RKO (cell line): ENCODE data around the gene FBXO45.
"Not testable (repeated sequence)": the region's sequence is repeated elsewhere in the genome, so short reads cannot be mapped to it uniquely, and the experiment has no call there.

Experiments
- DNase-seq: peaks from one replicate; pipeline ENCODE4 v3.0.0-alpha.2; 2016; ENCODE audit warnings: low spot score

Gene FBXO45

DNA sequence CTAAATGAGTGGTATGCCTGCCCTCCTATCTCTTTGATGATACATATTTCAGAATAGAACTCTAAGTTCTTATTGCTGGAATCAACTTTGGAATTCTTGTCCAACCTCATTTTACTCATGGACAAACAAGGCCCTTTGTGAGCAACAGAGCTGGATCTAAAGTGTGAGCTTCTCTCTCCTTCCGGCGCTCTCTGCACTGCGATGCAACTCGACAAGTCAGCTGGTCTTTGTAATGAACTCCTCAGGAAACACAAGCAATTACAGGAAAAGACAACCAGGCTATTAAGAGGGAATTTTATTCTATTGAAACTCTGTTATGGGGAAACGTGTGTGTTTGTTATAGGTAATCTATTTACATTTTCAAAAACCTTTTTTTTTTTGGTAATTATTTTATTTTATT, 50.8 kb downstream of the FBXO45 start:
- DNase-seq = no peak

DNA sequence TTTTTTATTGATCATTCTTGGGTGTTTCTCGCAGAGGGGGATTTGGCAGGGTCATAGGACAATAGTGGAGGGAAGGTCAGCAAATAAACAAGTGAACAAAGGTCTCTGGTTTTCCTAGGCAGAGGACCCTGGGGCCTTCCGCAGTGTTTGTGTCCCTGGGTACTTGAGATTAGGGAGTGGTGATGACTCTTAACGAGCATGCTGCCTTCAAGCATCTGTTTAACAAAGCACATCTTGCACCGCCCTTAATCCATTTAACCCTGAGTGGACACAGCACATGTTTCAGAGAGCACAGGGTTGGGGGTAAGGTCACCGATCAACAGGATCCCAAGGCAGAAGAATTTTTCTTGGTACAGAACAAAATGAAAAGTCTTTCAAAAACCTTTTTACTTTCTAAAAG, 51.2 kb downstream of the FBXO45 start:
- not testable (repeated sequence) for DNase-seq

DNA sequence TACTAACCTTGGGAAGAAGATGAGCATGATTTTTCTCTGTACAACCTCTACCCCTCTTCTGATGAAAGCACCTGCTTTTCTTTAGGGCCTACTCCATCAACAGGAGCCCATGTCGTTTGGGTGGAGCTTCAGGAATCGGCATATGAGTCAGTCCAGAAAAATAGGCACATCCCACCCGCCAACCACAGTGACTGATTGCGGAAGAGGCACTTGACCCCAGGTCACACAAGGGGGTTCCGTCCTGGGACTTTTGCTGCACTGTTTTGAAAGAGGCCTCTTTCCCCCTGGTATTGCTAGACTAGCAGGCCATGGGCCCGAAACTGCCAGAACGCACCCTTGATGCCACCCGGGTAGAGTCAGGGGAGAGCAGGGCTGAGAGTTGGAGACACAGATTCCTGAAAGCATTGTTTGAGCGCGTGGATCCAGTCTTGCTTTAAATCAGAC, 51.7 kb downstream of the FBXO45 start:
- no peak for DNase-seq

DNA sequence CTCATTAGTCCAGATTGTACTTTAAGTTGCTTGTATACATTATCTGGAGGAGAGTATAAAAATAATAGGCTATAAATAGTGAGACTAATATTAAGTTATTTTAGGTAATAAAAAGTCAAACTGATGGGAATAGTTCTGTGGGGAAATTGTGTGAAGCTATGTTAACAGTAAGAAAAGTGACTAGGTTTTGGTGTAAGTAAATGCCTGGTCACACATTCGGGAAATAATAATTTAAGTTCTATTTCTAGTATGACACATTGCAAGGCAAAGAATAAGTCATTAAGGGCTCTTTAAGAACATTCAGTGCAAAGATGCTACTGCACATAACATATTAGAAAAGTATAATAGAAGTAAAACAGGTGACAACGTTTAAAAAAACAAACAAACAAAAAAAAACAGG, 52.2 kb downstream of the FBXO45 start:
- no peak for DNase-seq

DNA sequence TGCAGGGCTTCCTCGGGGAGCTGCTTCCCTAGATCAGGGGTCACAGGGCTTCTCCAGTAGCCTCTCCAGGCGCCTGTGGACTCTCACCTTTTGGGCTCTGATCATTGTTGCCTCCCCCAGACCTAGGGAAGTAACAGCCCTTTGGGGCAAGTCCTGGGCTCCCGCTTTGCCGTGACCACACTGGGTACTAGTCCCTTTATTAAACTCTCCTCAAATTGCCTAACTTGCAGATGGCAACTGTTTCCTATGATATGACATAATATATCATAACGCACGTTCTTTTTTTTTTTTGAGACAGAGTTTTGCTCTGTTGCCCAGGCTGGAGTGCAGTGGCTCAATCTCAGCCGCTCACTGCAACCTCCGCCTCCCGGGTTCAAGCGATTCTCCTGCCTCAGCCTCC, 53.2 kb downstream of the FBXO45 start:
- DNase-seq = no peak

DNA sequence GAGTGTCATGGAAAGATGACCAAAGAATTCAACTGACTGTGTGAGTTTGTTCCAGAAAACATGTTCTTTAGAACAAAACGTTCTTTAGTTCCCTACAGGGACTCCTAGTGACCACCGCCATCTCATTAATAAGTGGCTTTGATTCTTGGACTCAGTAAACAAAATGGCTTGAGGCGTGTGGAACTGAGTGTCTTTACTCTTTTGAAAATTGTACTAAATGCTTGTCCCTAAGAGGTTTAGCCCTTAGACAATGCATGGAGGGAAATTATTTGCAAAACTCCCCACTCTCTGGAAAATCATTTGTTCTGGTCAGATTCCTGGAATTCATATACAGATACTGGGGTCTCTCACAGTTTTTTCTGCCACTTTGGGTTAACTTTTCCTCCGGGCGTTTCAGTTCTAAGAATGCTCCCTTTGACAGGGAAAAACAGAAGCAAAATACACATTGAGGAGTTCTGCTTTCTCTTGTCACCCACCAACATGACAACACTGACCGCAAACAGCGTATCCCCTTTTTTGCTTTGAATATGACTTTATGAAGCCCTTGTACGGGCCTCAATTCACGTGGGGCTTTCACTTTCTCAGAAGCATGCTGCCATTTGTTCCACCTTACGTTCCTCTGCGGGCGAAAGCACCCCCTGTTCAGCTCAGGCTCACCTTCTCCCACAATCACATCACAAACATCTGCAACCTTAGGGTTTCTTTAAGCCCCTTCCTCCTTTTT, 55.8 kb downstream of the FBXO45 start:
- no peak for DNase-seq

DNA sequence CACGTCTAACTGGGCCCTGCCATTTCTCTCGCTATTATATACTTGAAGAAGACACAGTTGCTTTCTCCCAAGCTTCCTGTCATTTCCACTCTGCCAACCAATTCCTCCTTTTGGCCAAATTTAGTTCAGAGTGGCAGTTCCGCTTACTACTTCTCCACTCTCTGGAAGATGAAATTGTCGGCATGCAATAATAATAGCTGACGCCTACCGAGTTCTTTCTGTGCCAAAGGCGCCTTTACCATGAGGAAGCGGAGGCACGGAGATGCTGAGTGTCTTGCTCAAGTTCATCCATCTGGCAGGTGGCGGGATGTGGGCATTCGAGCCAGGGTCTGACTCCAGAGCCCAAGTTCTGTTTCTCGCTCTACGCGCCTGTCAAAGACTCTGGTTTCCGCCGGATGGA, 56.4 kb downstream of the FBXO45 start:
- no peak for DNase-seq

DNA sequence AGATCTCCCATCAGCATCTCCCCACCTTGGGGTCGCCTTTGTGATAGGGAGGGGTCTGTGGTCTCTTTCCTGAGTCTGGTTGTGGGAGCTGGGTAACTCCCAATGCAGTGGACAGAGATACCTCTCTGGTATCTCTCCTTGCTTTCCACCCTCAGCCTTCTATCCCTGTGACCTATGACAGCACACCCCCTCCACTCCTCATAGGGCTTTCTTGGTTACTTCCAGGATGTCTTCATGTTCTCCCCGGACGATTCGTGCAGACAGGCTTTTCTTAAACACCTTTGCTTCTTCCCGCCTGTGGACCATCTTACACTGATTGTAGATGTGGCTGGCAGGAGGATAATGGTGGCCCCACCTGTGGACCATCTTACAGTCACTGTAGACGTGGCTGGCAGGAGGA, 56.9 kb downstream of the FBXO45 start:
- DNase-seq = no peak

DNA sequence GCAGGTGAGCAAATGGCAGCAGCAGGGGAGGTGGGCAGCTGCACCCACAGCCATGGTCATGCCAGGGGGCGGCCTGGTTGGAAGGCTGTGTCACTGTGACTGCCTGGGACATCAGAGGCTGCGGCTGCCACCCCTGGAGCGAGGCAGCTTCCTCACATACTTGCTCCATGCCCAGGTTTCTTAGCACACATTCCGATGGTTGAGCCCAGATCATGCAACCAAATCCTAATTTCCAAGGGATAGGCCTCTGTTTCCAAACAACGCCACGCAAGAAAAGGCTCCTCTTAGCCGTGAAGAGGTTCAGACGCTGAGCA, 59.4 kb downstream of the FBXO45 start:
- no peak for DNase-seq

DNA sequence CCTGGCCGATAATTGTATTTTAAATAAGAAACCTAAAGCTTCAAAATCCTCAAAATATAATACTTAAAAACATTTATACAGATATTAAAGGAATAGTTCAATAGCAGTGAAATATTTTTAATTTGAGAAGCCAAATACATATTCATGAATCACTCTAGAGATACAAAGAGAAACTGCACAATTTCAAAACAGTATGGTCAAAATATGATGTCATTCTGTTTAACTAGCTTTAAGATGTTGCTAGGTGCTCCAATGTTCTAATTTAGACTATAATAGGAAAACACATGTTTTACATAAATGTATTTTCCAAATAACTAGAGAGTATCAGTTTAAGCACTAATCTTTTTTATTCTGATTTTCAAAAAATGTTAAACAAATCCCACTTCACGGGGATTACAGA, 60.8 kb downstream of the FBXO45 start:
- no peak for DNase-seq

DNA sequence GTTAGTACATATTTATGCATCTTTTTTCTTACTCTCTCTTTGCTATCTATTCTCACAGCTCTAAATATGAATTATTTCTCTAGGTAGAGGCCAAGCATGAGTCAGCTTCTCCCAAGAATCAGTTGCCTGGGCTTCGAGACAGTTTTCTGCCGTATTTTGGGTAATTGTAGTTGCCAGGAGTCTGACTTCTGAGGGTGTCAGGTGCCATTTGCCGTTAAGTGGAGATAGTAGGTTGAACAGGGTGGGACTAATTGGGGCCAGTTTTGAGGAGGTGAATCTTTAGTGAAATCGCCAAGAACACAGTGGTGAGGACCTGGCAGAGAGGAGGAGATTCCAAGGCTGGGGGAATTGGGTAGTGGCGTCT, 63.2 kb downstream of the FBXO45 start:
- DNase-seq = peak; percentile 39

DNA sequence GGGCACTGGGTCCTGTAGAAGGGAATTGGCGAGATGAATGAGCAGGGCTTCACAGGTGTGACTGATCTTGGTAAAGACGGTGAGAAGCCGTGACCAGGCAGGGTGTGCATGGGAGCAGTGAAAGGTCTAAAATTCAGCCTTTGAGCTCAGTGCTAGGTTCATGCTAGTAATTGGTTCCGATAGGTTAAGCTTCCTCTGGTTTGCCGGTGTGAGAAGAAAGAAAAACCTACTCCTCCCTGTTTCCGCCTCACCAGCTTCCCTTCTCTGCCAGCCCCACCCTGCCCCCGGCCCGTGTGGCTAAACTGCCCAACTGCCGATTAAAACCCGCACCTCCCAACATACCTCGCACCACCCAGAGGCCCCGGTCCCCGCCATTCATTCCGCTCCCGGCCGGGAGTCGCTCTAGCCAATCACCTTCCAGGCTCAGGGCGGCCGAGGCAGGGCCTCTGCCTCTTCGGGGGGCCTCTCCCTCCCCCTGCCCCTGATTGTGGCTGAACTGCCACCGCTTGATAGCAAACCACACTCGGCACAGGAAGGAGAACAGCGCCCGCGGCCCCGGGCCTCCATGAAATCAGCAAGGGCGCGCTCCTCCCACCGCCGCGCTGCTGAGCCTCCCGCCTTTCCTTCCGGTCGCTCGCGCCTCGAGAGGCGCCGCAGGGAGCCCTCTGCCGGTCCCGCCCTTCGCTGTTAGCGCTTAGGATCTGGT, 63.7 kb downstream of the FBXO45 start:
- peak; percentile 84 for DNase-seq

DNA sequence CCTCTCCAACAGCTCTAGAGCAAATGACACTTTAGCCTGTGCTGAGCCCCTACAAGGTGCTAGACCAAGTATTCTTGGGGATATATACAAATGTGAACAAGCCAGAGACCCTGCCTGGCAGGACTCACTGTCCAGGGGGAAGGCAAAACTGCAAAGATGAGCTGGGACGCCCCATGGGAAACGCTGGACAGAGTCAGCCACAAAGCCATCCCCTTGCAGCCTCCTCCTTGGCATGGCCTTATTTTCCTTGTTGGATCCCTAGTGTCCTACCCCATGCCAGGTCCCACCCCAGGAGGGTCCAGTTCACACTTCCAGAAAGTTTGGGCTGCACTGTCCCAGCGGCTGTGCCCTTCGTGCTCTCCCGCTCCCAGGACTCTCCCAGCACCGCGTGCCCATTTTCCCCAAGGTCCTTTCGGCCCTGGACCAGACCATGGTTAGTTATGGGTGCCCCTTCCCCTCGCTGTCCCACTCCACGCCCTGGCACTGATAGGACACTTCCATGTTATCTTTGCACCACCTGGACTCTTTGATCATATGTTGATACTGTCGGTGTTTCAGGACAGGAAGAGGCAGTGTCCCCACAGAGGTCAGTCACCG, 65.2 kb downstream of the FBXO45 start:
- no peak for DNase-seq

DNA sequence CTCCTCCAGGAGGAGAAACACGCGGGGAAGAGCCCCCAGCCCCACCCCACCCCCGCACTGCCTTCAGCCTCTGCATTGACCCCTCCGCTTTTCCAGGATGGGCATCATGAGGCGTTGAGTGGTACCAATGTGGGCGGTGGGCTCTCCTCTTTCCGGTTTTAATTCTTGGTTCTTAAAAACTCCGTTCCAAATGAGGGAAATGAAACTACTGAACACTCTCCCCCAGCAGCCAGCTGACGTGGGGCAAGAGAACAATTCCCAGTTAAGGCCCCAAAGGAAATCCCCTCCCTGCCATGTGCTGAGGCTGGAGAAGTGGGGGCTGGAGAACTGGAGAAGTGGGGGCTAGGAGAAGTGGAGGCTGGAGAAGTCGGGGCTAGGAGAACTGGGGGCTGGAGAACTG, 65.8 kb downstream of the FBXO45 start:
- DNase-seq = no peak

DNA sequence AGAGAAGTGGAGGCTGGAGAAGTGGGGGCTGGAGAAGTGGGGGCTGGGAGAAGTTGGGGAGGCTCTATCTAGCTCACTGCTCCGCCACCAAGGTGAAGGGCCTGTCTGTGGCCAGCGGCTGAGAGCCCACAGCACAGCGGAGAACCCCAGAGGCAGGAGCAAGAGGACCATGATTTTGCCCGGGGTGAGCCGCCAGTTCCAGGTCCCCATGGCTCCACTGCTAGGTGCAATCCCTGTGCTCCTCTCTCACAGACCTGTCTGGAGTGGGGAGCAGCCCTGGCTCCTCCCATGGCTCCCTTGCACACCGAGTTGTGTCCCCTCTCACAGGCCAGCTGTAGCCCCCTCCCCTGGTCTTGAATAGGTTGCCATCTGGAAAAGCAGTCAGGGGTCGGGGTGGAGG, 66.4 kb downstream of the FBXO45 start:
- DNase-seq = no peak

DNA sequence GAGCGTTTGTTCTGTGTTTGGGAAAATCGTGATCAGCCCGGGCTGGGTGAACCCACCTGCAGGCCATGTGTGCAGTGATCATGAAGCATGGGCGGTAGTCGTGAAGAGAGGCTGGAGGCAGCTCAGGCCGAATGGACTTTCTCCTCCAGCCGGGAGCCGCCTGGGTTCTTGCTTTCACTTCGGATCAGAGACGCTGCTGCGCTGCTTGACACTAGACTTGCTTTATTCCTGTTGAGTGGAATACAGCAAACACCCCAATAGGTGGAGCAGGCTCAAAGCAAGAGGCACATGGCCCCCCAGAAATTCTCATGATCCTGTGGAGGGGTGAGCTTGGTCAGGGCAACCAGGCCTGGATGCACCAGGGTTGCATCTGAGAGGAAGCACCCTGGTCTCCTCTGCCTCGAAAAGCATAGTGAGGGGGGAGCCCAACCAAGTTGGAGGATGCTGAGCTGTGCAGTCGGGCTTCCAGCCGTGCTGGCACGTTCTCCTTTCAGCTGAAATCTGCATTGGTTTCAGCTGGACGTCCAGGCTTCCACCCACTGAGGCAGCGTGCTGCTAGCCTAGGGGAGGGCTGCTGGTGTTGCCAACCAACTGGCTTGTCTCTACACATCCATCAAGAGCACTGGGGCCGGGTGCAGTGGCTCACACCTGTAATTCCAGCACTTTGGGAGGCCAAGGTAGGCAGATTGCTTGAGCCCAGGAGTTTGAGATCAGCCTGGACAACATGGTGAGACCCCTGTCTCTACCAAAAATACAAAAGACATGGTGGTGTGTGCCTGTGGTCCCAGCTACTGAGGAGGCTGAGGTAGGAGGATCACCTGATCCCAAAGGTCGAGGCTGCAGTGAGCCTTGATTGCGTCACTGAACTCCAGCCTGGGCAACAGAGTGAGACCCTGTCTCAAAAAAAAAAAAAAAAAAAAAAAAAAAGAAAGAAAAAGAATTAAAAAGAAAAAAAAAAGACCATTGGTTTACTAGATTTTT, 68.2 kb downstream of the FBXO45 start:
- no peak for DNase-seq

DNA sequence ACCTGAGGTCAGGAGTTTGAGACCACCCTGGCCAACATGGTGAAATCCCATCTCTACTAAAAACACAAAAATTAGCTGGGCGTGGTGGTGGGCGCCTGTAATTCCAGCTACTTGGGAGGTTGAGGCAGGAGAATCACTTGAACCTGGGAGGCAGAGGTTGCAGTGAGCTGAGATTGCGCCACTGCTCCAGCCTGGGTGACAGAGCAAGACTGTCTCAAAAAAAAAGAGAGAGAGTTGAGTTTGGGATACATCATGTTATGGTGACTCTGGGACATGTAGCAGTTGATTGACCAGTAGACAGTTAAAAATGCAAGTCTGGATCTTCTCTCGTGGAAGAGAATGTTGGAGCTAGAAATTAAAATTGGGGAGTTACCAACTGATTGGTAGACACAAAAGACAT, 69.5 kb downstream of the FBXO45 start:
- not testable (repeated sequence) for DNase-seq
